Measurements from ENCODE around the gene CCL3.

DNA sequence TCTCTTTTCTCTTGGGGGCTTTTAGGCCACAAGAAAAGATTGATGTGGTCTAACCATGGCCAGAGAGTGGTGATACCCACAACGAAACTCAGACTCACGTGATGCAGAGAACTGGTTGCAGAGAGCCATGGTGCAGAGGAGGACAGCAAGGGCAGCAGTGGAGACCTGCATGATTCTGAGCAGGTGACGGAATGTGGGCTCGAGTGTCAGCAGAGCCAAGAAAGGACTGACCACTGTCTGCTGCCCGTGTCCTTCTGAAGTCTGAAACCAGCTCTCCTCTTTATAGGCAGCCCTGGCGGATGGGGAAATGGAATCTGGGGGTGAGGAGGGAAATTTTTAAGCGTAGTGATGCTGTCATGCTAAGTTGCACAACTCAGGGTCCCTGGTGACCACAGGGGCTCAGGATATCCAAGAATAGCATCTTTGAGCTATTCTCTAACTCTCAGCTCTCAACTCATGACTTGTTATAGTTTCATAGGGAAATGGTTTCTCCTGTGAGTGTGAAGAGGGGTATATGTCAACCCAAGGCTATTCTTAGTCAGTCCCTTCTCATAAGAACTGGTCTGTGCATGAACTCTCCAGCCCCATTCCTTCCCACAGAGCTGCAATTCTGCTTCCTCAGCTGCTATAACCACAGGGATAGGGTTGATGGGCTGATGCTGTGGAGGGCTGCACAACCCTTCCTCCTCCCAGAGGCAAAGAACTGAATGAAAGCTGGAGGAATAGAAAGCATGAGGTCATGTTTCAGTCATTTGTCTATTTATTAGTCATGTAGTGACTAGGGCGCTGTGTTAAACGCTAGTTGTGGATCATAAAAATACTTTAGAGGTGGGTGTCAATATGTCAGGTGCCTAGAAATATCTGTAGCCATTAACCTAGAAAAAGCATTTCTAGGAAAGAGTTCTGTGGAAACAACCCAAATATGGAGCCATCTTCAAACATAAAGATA is at the start of gene CCL3:
- TF ChIP-seq, protein P1, sequence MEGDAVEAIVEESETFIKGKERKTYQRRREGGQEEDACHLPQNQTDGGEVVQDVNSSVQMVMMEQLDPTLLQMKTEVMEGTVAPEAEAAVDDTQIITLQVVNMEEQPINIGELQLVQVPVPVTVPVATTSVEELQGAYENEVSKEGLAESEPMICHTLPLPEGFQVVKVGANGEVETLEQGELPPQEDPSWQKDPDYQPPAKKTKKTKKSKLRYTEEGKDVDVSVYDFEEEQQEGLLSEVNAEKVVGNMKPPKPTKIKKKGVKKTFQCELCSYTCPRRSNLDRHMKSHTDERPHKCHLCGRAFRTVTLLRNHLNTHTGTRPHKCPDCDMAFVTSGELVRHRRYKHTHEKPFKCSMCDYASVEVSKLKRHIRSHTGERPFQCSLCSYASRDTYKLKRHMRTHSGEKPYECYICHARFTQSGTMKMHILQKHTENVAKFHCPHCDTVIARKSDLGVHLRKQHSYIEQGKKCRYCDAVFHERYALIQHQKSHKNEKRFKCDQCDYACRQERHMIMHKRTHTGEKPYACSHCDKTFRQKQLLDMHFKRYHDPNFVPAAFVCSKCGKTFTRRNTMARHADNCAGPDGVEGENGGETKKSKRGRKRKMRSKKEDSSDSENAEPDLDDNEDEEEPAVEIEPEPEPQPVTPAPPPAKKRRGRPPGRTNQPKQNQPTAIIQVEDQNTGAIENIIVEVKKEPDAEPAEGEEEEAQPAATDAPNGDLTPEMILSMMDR (IDR thresholded peaks at IDR 0.05) = no peak
- TF ChIP-seq POLR2A (IDR thresholded peaks at IDR 0.05) = no peak

Measured in thyroid gland (tissue), 4 donors.